Measurements from ENCODE around the gene ITGA2.

GRCh38 chr5:53023969-53024368, 34.8 kb downstream of the ITGA2 start:
- peak in 1 of 2 donors; percentile 88 for TF ChIP-seq POLR2AphosphoS5 (IDR thresholded peaks at IDR 0.05; ENCODE audit: insufficient read depth in 1 of 2, low read depth in 1 of 2)
- no peak for TF ChIP-seq CTCF (IDR thresholded peaks at IDR 0.05)
